NCI-H345 treated with DMSO at 0.1 percent for 48 hours (cell line): ENCODE data around the gene CUX1.
"Not testable (repeated sequence)": the region's sequence is repeated elsewhere in the genome, so short reads cannot be mapped to it uniquely, and the experiment has no call there.

Experiments used
- DNase-seq: peaks from one replicate; lab custom pipeline; 2025; ENCODE audit not compliant: unreplicated experiment; lab: John Stamatoyannopoulos, UW

The CUX1 gene

GRCh38 chr7:101824440-101824839, 7.0 kb downstream of the CUX1 start:
- no peak for DNase-seq

- no peak for DNase-seq
These were observed 8.8 kb downstream of the CUX1 start for GRCh38 chr7:101826081-101826835.

- DNase-seq, result no peak
These were observed 11.0 kb downstream of the CUX1 start for GRCh38 chr7:101828301-101829020.

- no peak for DNase-seq
These were observed 11.9 kb downstream of the CUX1 start for GRCh38 chr7:101829374-101829773.

- DNase-seq, result no peak
These were observed 12.4 kb downstream of the CUX1 start for GRCh38 chr7:101829821-101830220.

GRCh38 chr7:101831396-101831795, 14.0 kb downstream of the CUX1 start:
- DNase-seq, result not testable (repeated sequence)

- DNase-seq, result no peak
These were observed 14.8 kb downstream of the CUX1 start for GRCh38 chr7:101832205-101832631.

GRCh38 chr7:101832685-101833375, 15.4 kb downstream of the CUX1 start:
- DNase-seq, result no peak

GRCh38 chr7:101833799-101834198, 16.4 kb downstream of the CUX1 start:
- no peak for DNase-seq

GRCh38 chr7:101835136-101835535, 17.7 kb downstream of the CUX1 start:
- no peak for DNase-seq

- DNase-seq, result not testable (repeated sequence)
These were observed 20.0 kb downstream of the CUX1 start for GRCh38 chr7:101837433-101837832.

GRCh38 chr7:101838837-101839483, 21.5 kb downstream of the CUX1 start:
- no peak for DNase-seq

- DNase-seq, result no peak
These were observed 23.9 kb downstream of the CUX1 start for GRCh38 chr7:101841328-101841727.

GRCh38 chr7:101843293-101844271, 26.2 kb downstream of the CUX1 start:
- DNase-seq, result no peak

- DNase-seq, result no peak
These were observed 28.5 kb downstream of the CUX1 start for GRCh38 chr7:101845974-101846373.

- no peak for DNase-seq
These were observed 29.5 kb downstream of the CUX1 start for GRCh38 chr7:101846800-101847538.

GRCh38 chr7:101848208-101848951, 31.0 kb downstream of the CUX1 start:
- no peak for DNase-seq

- not testable (repeated sequence) for DNase-seq
These were observed 31.9 kb downstream of the CUX1 start for GRCh38 chr7:101849314-101849713.

- DNase-seq, result not testable (repeated sequence)
These were observed 34.9 kb downstream of the CUX1 start for GRCh38 chr7:101852364-101852763.
